Measurements from ENCODE around the gene USH1G.

Gene USH1G

GRCh38 chr17:74900208-74900607 lies 22.8 kb downstream of the USH1G start:
- no peak for DNase-seq

GRCh38 chr17:74898376-74898946 lies 24.6 kb downstream of the USH1G start:
- no peak for DNase-seq

- no peak for DNase-seq
These were observed 29.0 kb downstream of the USH1G start for GRCh38 chr17:74893936-74894671.

GRCh38 chr17:74892974-74893911 lies 29.8 kb downstream of the USH1G start, which contains the start of gene FADS6:
FADS6 (minus strand) TSS chr17:74893633; CDS start chr17:74893595, 38 bp downstream.
- DNase-seq = peak; percentile 30

- no peak for DNase-seq
These were observed 30.8 kb downstream of the USH1G start for GRCh38 chr17:74892013-74892841.

- DNase-seq = no peak
These were observed 32.5 kb downstream of the USH1G start for GRCh38 chr17:74890554-74890953.

- no peak for DNase-seq
These were observed 34.6 kb downstream of the USH1G start for GRCh38 chr17:74888469-74888868.

- no peak for DNase-seq
These were observed 39.8 kb downstream of the USH1G start for GRCh38 chr17:74883241-74883745.

- no peak for DNase-seq
These were observed 40.4 kb downstream of the USH1G start for GRCh38 chr17:74882517-74883240.

- DNase-seq = no peak
These were observed 42.0 kb downstream of the USH1G start for GRCh38 chr17:74881073-74881472.

- no peak for DNase-seq
These were observed 43.7 kb downstream of the USH1G start for GRCh38 chr17:74879308-74879707.

GRCh38 chr17:74878658-74879057 lies 44.4 kb downstream of the USH1G start:
- no peak for DNase-seq

- no peak for DNase-seq
These were observed 45.2 kb downstream of the USH1G start for GRCh38 chr17:74877592-74878548.

GRCh38 chr17:74875977-74876593 lies 47.0 kb downstream of the USH1G start:
- no peak for DNase-seq

GRCh38 chr17:74875155-74875976 lies 47.7 kb downstream of the USH1G start:
- DNase-seq = no peak

GRCh38 chr17:74874615-74875037 lies 48.4 kb downstream of the USH1G start:
- DNase-seq = no peak

GRCh38 chr17:74873874-74874614 lies 49.0 kb downstream of the USH1G start:
- no peak for DNase-seq
